GM12873 (cell line): Measurements from ENCODE around the gene OTOP3.

Experiments
- TF ChIP-seq, protein P1 (sequence below): IDR thresholded peaks from 2 replicates; pipeline ENCODE4 v1.5.1; 2012; ENCODE audit warnings: low read depth, mild to moderate bottlenecking, moderate library complexity, low read length, control low read depth; ENCODE audit not compliant: insufficient read depth; ENCODE audit errors: missing control alignments

OTOP3 gene

GRCh38 chr17:74954665-74955421 lies 19.1 kb downstream of the OTOP3 start:
- TF ChIP-seq, protein P1, sequence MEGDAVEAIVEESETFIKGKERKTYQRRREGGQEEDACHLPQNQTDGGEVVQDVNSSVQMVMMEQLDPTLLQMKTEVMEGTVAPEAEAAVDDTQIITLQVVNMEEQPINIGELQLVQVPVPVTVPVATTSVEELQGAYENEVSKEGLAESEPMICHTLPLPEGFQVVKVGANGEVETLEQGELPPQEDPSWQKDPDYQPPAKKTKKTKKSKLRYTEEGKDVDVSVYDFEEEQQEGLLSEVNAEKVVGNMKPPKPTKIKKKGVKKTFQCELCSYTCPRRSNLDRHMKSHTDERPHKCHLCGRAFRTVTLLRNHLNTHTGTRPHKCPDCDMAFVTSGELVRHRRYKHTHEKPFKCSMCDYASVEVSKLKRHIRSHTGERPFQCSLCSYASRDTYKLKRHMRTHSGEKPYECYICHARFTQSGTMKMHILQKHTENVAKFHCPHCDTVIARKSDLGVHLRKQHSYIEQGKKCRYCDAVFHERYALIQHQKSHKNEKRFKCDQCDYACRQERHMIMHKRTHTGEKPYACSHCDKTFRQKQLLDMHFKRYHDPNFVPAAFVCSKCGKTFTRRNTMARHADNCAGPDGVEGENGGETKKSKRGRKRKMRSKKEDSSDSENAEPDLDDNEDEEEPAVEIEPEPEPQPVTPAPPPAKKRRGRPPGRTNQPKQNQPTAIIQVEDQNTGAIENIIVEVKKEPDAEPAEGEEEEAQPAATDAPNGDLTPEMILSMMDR: no peak

GRCh38 chr17:74956093-74956492 lies 20.4 kb downstream of the OTOP3 start:
- TF ChIP-seq, protein P1: no peak

- TF ChIP-seq, protein P1: peak; percentile 94
These were observed 22.4 kb downstream of the OTOP3 start for GRCh38 chr17:74957935-74958740.

- TF ChIP-seq, protein P1: no peak
These were observed 24.3 kb downstream of the OTOP3 start for GRCh38 chr17:74959826-74960515.

- TF ChIP-seq, protein P1: peak; percentile 75
These were observed 25.1 kb downstream of the OTOP3 start for GRCh38 chr17:74960570-74961342.

DNA sequence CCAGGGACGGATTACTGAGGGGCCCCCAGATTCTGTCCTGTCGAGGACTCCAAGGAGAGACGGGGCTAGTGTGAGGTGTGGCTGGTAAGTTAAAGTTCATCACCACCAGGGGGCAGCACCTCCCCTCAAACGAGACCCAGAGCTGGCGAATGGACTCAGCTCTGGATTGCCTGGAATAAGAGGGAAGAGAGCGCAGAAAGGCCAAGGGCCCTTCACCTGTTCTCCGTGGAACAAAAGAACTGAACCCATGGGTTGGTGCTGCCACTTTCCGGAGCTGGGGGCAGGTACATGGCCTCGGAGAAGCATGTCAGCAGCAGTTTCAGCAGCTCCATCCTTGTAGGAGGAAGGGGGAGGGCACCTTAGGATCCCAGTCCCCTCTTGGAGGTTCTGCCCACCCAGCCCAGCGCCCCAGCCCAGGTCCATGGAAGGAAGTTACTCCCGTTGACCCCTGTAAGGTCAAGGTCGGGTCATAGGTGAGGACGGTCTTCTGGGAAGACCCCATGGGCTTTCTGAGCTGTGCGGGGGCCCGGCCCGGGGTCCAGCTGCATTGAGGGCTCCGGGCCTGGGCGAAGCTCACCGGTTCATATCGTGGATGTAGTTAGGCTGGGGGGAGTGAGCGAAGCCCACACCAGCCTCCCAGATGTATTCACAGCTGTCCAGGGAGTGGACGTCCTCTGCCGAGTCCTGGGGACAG lies 26.1 kb downstream of the OTOP3 start:
- TF ChIP-seq, protein P1: peak; percentile 77
